Testis (tissue), 3 donors: Measurements from ENCODE around the gene PCBP3. TPM values are rescaled to one million over a fixed set of nuclear protein-coding genes. Genes with fewer than 3 reads are reported as not detected.

Source experiments
- DNase-seq: peaks from one replicate; pipeline ENCODE4 v3.0.0-alpha.2; 2019
- H3K27ac ChIP-seq, 2 donors: fragments of 200-600 bp; sonication (generic); one replicate each; pipeline ENCODE4 v1.5.1; 2019
- H3K27me3 ChIP-seq: fragments of 200-600 bp; sonication (generic); one replicate; pipeline ENCODE4 v1.5.1; 2019
- H3K36me3 ChIP-seq: fragments of 200-600 bp; sonication (generic); one replicate; pipeline ENCODE4 v1.5.1; 2017; ENCODE audit warnings: low read depth; ENCODE audit errors: missing control alignments
- H3K4me1 ChIP-seq: fragments of 200-600 bp; sonication (generic); one replicate; pipeline ENCODE4 v1.5.1; 2019
- H3K4me3 ChIP-seq, 2 donors: fragments of 200-600 bp; sonication (generic); one replicate each; pipeline ENCODE4 v1.5.1; 2017 to 2019
- H3K9me3 ChIP-seq: fragments of 200-600 bp; sonication (generic); one replicate; pipeline ENCODE4 v1.5.1; 2017
- CTCF ChIP-seq, 3 experiments: fragments of 450-650 bp in 2 of 3; fragments of 200-600 bp in 1 of 3; sonication (generic) in 1 of 3; IDR thresholded peaks; one replicate each; pipeline ENCODE4 v1.5.1; 2016 to 2019; ENCODE audit warnings: antibody characterized with exemption in 3 of 3, mild to moderate bottlenecking in 2 of 3, moderate library complexity in 1 of 3
- POLR2A ChIP-seq: fragments of 450-650 bp; IDR thresholded peaks from one replicate; pipeline ENCODE4 v1.6.1; 2017; ENCODE audit warnings: antibody characterized with exemption, mild to moderate bottlenecking, moderate library complexity
- WGBS, 2 donors: methylation state at CpG; one replicate each; pipeline ENCODE4 v1.1.5; 2018; 5-methylcytosine and 5-hydroxymethylcytosine counted together
- intact Hi-C: fragments of 100-400 bp; cut with DNase I; formaldehyde crosslinking; loops from one replicate; pipeline ENCODE4 v1.15.1; 2023; ENCODE audit warnings: low total_unique reads
- polyA plus RNA-seq: library from polyadenylated mRNA; stranded (reverse); fragments of 350-450 nt; fragmentation: Illumina TruSeq; extraction: RNeasy Lipid Tissue Mini Kit (QIAGEN cat#74804); gene quantifications from one replicate; pipeline ENCODE4 v1.2.3, GENCODE V29; 2014; ENCODE audit warnings: low read depth, low replicate concordance; ENCODE audit not compliant: insufficient read depth
- total RNA-seq, 2 donors: library from RNA; depleted of rRNA; stranded (reverse); fragments of >200 nt; gene quantifications; one replicate each; pipeline ENCODE4 v1.2.3, GENCODE V29; 2016

The PCBP3 gene
- total and polyA plus RNA-seq, 3 donors from 2014 or later: 35.7 to 58.3 (median 38.0) TPM

DNA sequence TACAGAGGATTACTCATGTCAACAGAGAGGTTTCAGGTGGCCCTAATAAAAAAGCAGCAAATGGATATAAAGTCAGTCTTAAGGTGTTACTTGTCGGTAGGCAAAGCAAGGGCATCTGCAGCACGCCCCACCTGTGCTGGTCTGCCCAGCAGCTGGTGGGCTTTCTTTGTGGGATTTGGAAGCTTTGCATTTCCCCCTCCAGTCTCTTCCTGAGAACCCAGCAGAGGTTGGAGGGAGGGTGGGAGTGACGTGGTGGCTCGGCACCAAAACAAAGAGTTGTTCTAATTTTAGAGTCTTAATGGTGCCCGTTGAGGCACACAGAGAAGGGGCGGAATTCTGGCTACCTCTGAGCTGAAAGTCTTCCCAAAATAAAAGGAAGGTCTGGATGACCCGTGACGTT, 4.8 kb upstream of the PCBP3 start:
- TF ChIP-seq CTCF (IDR thresholded peaks at IDR 0.05) (no peak), POLR2A (no peak)
- no peak for DNase-seq
- no peak overlapping the region for H3K27ac ChIP-seq
- H3K9me3 ChIP-seq: no peaks in the 10 kb centered on the region
- H3K36me3 ChIP-seq: no peaks in the 10 kb centered on the region
- no peaks in the 10 kb centered on the region for H3K27me3 ChIP-seq
- intact Hi-C loops: no loop called here
- H3K4me3 ChIP-seq: no peak overlapping the region
- H3K4me1 ChIP-seq: no peaks in the 10 kb centered on the region
- WGBS, 2 donors: 63 to 64% methylated on average over 8 of the region's 8 CpGs

- no peak for TF ChIP-seq CTCF (IDR thresholded peaks at IDR 0.05)
- H3K27ac ChIP-seq: no peak overlapping the region
- intact Hi-C loops: no loop called here
- no peaks in the 10 kb centered on the region for H3K9me3 ChIP-seq
- H3K4me1 ChIP-seq: no peaks in the 10 kb centered on the region
- H3K4me3 ChIP-seq: no peak overlapping the region
- no peaks in the 10 kb centered on the region for H3K27me3 ChIP-seq
- H3K36me3 ChIP-seq: no peaks in the 10 kb centered on the region
- 62 to 72% methylated on average over 8 to 11 of the region's 11 CpGs for WGBS, 2 donors
- DNase-seq: no peak
Observed at GRCh38 chr21:45639206-45640000, 4.1 kb upstream of the PCBP3 start.

GRCh38 chr21:45640001-45640887, 3.3 kb upstream of the PCBP3 start:
- no peaks in the 10 kb centered on the region for H3K36me3 ChIP-seq
- intact Hi-C loops: no loop called here
- TF ChIP-seq POLR2A (no peak), CTCF (IDR thresholded peaks at IDR 0.05) (no peak)
- H3K4me1 ChIP-seq: no peaks in the 10 kb centered on the region
- H3K27me3 ChIP-seq: no peaks in the 10 kb centered on the region
- H3K27ac ChIP-seq: no peak overlapping the region
- no peak for DNase-seq
- no peaks in the 10 kb centered on the region for H3K9me3 ChIP-seq
- no peak overlapping the region for H3K4me3 ChIP-seq
- 63 to 69% methylated on average over 4 to 6 of the region's 6 CpGs for WGBS, 2 donors

GRCh38 chr21:45640888-45641479, 2.5 kb upstream of the PCBP3 start:
- TF ChIP-seq CTCF (IDR thresholded peaks at IDR 0.05) (no peak), POLR2A (no peak)
- no peak for DNase-seq
- H3K27me3 ChIP-seq: no peaks in the 10 kb centered on the region
- no peaks in the 10 kb centered on the region for H3K9me3 ChIP-seq
- no peaks in the 10 kb centered on the region for H3K4me1 ChIP-seq
- intact Hi-C loops: no loop called here
- no peak overlapping the region for H3K27ac ChIP-seq
- H3K36me3 ChIP-seq: no peaks in the 10 kb centered on the region
- 56 to 61% methylated on average over 10 to 23 of the region's 23 CpGs for WGBS, 2 donors
- peak overlapping the region in 1 of 2 donors; percentile 52 for H3K4me3 ChIP-seq
